GM12875 (cell line): Measurements from ENCODE around the gene MEGF11.

ENCODE experiments used
- H3K4me3 ChIP-seq: one replicate; pipeline ENCODE4 v1.5.1; 2011; ENCODE audit warnings: low read depth, low read length, control low read depth
- CTCF ChIP-seq: IDR thresholded peaks from 2 replicates; pipeline ENCODE4 v1.5.1; 2011; ENCODE audit warnings: low read depth, mild to moderate bottlenecking, control low read depth, inconsistent platforms, low read length, moderate library complexity, borderline replicate concordance; ENCODE audit not compliant: insufficient read depth

MEGF11 gene

GRCh38 chr15:66254951-66255676 is 1.6 kb upstream of the MEGF11 start:
- TF ChIP-seq CTCF, result no peak
- no peak overlapping the region for H3K4me3 ChIP-seq

- no peak overlapping the region for H3K4me3 ChIP-seq
- no peak for TF ChIP-seq CTCF
These were observed 770 bp upstream of the MEGF11 start for GRCh38 chr15:66254089-66254950.

- peak overlapping the region; percentile 29 for H3K4me3 ChIP-seq
- no peak for TF ChIP-seq CTCF
These were observed 699 bp downstream of the MEGF11 start for GRCh38 chr15:66252685-66253417.

GRCh38 chr15:66251790-66252684 is 1.5 kb downstream of the MEGF11 start:
- TF ChIP-seq CTCF, result peak; percentile 68

GRCh38 chr15:66251065-66251789 is 2.3 kb downstream of the MEGF11 start:
- no peak overlapping the region for H3K4me3 ChIP-seq
- TF ChIP-seq CTCF, result no peak

More at GRCh38 chr15:66251790-66252684, 1.5 kb downstream of the MEGF11 start:
- no peak overlapping the region for H3K4me3 ChIP-seq

GRCh38 chr15:66249605-66250174 is 3.9 kb downstream of the MEGF11 start:
- no peak overlapping the region for H3K4me3 ChIP-seq
- no peak for TF ChIP-seq CTCF
